GDM1 (cell line): ENCODE measurements around the gene MPPED1.

Experiments used
- DNase-seq: peaks from one replicate; lab custom pipeline; 2025; lab: John Stamatoyannopoulos, UW

Gene MPPED1

DNA sequence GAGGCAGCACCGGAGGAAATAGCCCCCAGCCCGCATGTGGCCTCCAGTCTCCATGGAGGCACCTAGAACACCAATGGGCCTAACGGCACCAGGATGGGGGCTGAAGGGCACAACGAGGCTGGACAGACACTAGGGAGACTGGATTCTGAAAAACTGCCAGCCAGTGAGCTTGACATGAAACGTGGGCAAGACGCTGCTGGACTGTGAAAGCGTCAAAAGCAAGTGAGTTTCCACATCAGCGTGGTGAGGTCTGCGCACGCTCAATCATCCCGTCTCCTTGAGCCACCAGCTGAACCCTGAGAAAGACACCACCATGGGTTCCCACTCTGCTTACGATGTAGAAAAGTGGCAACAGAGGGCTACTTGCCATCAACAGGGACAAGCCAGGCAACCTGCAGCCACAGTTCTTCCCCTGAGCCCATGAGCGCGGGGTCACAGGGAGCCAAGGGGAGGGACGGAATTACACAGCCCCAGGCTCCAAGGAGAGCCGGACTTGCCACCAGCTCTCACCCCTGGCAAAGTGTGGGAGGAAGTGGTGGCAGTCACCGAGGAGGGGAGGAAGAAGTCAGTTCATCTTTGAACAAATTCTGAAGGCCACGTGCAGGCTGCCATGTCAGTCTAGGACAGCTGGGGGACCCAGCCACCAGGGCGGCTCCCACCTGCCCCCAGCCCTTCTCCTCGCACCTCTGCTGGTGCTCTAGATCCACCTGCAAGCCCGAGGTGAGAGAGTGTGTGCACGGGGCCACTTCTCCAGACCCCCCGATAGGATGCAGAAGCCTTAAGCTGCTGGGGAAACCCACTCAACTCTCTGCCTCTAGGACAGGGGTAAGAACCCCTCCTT lies 131.1 kb downstream of the MPPED1 start:
- no peak for DNase-seq

GRCh38 chr22:43543522-43544288 lies 131.9 kb downstream of the MPPED1 start:
- DNase-seq, result no peak

GRCh38 chr22:43544289-43544673 lies 132.5 kb downstream of the MPPED1 start:
- no peak for DNase-seq

DNA sequence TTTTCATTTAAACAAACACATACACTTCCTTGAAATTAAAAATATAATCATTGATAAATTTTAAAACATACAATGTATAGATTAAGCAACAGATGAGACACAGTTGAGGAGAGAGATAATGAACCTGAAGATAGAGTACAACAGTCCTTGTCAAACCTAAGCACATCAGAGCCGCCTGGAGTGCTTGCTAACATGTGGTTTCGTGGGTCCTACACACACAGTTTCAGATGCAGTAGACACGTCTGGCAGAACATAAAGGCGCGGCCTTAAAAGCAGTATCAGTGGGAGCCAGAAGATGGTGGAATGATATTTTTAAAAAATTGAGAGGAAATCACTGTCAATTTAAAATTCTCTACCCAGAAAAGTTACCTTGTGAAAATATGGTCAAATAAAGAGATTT lies 134.4 kb downstream of the MPPED1 start:
- no peak for DNase-seq

- no peak for DNase-seq
These were observed 138.3 kb downstream of the MPPED1 start for GRCh38 chr22:43550024-43550620.

GRCh38 chr22:43550672-43551071 lies 138.9 kb downstream of the MPPED1 start:
- DNase-seq, result no peak

DNA sequence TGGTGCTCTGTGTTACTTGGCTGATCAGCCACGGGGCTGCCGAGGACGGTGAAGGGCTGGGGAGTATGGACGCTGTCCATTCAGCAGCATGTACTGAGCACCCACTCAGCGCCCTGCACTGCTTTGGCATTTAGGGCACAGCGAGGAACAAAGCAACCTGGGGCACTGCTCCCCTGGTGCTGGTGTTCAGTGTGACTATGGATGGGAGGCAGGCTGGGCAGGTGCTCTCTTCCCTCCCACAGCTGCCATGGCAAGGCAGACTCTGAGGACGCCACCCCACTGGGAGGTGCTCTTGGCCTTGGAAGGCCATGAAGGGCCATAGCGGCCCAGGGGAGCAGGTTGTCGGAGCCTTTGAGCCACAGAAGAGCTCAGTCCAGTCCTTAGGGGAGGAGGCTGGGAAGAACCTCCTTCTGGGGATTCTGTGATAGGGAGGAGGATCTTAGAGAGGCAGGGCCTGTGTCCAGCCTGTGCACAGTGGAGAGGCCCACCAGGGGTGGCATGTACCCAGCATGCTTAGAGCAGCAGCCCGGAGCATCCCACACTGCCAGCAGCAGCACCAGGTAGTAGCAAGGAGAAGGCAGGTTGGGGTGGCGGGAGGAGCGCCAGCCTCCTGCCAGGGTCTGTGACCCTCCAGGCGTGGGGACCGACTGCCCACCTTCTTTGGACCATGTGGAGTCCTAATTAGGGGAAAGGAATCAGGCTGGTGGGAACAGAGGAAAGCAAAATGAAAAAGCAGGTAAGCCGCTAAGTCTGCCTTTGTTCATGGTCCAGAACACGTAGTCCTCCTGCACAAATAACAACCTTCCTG lies 141.8 kb downstream of the MPPED1 start:
- DNase-seq, result no peak

- DNase-seq, result no peak
These were observed 142.4 kb downstream of the MPPED1 start for GRCh38 chr22:43554259-43554636.

- DNase-seq, result no peak
These were observed 143.0 kb downstream of the MPPED1 start for GRCh38 chr22:43554694-43555365.

DNA sequence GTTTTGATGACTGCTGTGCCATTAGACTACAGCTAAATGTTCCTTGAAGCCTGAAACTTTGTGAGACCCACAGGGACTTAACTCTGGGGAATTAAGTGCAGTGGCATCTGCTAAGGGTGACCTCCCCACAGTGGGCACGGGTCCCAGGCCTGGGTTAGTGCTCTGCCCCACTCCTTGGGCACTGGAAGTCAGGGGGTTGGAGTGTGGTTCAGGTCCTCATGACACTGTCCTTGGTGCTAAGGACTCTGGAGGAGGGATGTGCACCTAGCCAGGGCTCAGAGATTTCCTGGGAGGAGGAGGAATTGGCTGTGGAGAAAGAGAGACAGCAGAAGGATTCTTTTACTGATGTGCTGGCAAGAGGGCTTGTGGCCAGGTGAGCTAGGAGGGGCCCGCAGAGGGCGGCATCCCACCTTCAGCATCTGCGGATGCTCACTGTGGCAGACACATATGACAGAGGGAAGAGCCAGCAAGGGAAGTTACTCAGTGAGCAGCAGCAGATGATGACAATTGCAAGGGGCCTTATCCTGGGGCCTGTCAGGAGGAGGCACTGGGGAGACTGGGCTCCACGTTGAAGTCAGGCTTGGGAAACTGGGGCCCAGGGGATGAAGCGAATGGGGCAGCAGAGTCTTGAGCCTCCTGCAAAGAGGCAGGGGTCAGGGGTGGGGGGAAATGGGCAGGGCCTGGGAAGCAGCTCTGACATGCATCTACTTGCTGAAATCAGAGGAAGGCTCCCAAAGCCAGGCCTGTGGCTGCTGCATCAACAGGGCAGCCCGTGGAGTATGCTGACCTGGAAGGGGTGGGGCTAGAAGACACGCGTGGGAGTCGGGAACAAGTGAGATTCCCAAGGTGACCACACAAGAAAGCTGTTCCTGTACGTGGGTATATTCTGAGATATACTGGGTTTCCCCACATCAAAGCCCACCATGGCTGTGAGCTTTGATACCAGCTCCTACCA lies 144.0 kb downstream of the MPPED1 start:
- no peak for DNase-seq
